BJ (cell line): ENCODE data around the gene MACROD1. TPM values are rescaled to one million over a fixed set of nuclear protein-coding genes. Genes with fewer than 3 reads are reported as not detected.

Experiments used
- CTCF ChIA-PET: fragments of 350-600 bp; formaldehyde crosslinking; extraction: SDS; loops from one replicate; lab custom pipeline; 2021; ENCODE audit warnings: antibody characterized with exemption, inconsistent platforms; lab: Yijun Ruan, JAX
- POLR2A ChIA-PET: fragments of 300-600 bp; sonication (Branson Sonifier 250); formaldehyde crosslinking; extraction: SDS; loops from one replicate; lab custom pipeline; 2021; ENCODE audit warnings: antibody characterized with exemption; lab: Charles Lee
- DNase-seq: peaks from one replicate; pipeline ENCODE4 v3.0.0-alpha.2; 2011; ENCODE audit warnings: low read depth
- H3K27me3 ChIP-seq: 2 replicates; pipeline ENCODE4 v1.6.0; 2011; ENCODE audit warnings: low read length; ENCODE audit not compliant: control insufficient read depth, insufficient read depth
- H3K36me3 ChIP-seq: 2 replicates; pipeline ENCODE4 v1.5.1; 2011; ENCODE audit warnings: low read length; ENCODE audit not compliant: control insufficient read depth, insufficient read depth
- H3K4me3 ChIP-seq: 2 replicates; pipeline ENCODE4 v1.5.1; 2011; ENCODE audit warnings: low read depth, mild to moderate bottlenecking, control low read depth, low read length
- polyA plus RNA-seq: library from polyadenylated mRNA; depleted of rRNA; stranded (reverse); fragments of >200 nt; gene quantifications from 2 replicates; pipeline ENCODE4 v1.2.3, GENCODE V29; 2011
- TF ChIP-seq, protein P1 (sequence below): IDR thresholded peaks from 2 replicates; pipeline ENCODE4 v1.5.1; 2011; ENCODE audit warnings: low read depth, mild to moderate bottlenecking, control low read depth, inconsistent platforms, low read length, moderate library complexity; ENCODE audit not compliant: insufficient read depth

MACROD1 gene
- polyA plus RNA-seq, 1 experiment: 12.4 TPM

DNA sequence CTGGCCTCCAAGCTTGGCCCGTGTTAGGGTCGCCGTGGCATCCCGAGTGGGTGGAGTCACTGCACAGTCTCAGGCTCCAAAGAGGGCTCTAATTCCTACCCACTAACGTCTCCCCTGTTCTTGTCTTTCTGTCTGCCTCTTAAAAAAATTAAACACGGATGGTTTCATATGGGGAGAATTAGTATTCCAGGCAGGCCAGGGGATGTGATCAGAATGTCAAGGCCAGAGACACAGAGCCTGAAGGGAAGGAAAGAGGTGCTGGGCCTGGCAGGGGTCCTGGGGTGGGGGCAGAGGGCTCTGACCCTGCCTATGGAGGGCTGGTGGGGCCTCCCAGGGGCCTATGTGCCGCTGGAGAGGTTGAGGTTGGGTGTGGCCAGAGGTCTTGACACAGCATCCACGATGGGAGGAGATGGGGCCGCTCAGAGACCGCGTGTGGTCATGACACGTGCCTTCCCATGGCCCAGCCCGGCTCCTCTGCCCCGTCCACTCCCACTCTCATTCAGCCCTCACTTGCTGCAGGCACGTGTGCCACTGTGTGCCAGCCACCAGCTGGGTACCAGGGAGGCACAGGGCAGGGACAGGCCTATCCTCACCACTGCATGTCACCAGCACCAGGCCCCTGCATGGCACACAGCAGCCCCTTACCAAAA lies 73.7 kb downstream of the MACROD1 start:
- DNase-seq: no peak
- Histone ChIP-seq H3K36me3 (no peaks in the 10 kb centered on the region), H3K4me3 (no peak overlapping the region), H3K27me3 (no peaks in the 10 kb centered on the region)
- ChIA-PET POLR2A (no interaction called here), CTCF (interaction anchor here (1.3 kb wide), 1 partner anchor 60 kb away, joined by 5 read pairs; no protein-coding TSS in a partner anchor)
- TF ChIP-seq, protein P1, sequence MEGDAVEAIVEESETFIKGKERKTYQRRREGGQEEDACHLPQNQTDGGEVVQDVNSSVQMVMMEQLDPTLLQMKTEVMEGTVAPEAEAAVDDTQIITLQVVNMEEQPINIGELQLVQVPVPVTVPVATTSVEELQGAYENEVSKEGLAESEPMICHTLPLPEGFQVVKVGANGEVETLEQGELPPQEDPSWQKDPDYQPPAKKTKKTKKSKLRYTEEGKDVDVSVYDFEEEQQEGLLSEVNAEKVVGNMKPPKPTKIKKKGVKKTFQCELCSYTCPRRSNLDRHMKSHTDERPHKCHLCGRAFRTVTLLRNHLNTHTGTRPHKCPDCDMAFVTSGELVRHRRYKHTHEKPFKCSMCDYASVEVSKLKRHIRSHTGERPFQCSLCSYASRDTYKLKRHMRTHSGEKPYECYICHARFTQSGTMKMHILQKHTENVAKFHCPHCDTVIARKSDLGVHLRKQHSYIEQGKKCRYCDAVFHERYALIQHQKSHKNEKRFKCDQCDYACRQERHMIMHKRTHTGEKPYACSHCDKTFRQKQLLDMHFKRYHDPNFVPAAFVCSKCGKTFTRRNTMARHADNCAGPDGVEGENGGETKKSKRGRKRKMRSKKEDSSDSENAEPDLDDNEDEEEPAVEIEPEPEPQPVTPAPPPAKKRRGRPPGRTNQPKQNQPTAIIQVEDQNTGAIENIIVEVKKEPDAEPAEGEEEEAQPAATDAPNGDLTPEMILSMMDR: no peak

DNA sequence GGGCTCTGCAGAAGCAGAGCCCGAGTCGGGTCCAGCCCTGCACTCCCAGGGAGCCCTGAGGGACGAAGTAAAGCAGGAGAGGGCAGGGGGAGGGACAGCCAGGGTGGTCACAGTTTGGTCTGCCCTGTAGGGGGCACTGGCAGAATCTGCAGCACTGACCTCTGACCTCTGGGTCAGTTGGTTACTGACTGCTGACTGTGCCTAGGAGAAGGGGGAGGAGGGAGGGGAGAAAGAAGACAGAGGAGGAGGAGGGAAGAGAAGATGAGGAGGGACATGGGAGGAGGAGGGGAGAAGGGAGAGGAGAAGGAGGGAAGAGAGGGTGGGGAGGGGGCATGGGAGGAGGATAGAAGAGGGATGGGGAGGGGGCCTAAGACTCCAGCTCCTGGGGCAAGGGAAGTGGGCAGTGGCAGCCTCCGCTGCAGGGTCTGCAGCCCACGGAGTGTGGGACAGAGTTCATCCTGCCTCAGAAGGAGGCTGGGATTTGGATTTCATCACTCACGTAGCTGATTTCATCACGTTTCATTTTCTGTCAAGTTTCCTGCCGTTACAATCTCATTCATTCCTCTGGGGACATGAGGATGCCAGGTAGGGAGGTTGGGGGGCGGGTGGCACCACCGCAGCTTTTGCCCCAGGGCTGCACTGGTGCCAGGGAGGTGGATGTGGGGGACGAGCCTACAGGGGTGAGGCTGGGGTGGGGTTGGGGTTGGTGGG lies 75.0 kb downstream of the MACROD1 start:
- no peaks in the 10 kb centered on the region for H3K27me3 ChIP-seq
- POLR2A ChIA-PET: no interaction called here
- TF ChIP-seq, protein P1: 0 out of 2 replicates have a peak, but pooled peaks have one; percentile 17
- no peak overlapping the region for H3K4me3 ChIP-seq
- DNase-seq: no peak
- CTCF ChIA-PET: interaction anchor here (0.8 to 1.3 kb wide), 2 partner anchors 16 to 62 kb away, joined by 3 to 5 read pairs; no protein-coding TSS in a partner anchor
- no peaks in the 10 kb centered on the region for H3K36me3 ChIP-seq

DNA sequence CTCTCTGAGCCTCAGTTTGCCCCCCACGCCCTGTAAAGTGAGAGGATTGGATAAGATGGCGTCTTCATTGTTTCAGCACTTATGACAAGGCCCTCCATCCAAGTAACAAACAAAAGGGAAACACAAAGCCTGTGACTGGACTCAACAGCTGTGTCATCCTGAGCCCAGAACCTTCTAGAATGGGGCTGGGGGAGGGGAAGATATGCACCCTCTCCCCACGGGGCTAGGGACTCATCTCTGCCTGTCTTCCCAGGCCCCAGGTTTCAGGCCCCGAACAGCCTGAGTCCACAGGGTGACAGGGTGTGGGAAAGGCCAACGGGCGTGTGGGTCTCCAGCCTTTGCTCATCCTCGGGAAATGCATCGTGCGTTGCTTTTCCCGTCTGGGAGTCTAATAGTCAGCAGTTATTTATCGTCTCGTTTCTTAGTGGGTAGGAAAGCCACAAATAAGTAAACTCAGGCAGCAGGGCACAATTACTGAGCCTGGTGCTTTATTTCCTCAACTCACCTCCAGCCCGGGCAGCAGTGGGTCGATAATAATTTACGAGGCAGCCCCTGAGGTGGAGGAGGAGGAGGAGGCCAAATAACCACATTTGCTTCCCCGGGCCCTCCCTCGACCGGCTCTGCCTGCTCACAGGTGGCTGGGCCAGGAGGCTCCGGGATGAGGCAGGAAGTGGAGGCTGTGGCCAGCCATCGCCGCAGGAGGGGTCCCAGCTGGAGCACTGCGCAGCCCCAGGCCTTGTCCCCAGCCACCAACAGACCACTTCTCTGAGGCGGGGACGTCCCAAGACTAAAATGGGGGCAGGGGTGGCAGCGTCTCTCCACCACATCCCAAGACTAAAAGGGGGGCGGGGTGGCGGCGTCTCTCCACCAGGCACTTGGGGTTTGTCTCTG lies 75.8 kb downstream of the MACROD1 start:
- POLR2A ChIA-PET: no interaction called here
- DNase-seq: no peak
- CTCF ChIA-PET: no interaction called here
- Histone ChIP-seq H3K4me3 (no peak overlapping the region), H3K36me3 (no peaks in the 10 kb centered on the region), H3K27me3 (no peaks in the 10 kb centered on the region)
- TF ChIP-seq, protein P1: no peak

DNA sequence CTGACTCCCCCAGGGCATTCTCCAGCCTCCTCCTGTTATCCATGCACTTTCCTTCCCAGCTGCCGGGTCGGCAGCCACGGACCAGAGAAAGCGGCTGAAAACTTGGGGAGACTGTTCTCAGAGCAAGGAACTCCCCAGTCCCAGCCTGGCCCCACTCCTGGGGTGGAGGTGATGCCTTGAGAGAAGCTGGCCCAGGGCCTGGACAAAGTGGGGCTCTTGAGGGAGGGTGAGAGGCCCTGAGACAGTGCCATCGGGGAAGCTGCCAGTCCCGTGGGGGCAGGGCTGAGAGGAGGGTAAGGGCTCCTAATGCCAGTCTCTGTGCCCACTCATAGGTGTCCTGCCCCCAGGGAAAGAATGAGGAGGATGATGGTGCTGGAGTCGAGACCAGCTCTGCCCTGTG lies 76.4 kb downstream of the MACROD1 start:
- CTCF ChIA-PET: interaction anchor here (1.4 kb wide), 1 partner anchor 58 kb away, joined by 4 read pairs; no protein-coding TSS in a partner anchor
- no peaks in the 10 kb centered on the region for H3K36me3 ChIP-seq
- DNase-seq: no peak
- POLR2A ChIA-PET: no interaction called here
- H3K27me3 ChIP-seq: no peaks in the 10 kb centered on the region
- TF ChIP-seq, protein P1: no peak
- H3K4me3 ChIP-seq: no peak overlapping the region

DNA sequence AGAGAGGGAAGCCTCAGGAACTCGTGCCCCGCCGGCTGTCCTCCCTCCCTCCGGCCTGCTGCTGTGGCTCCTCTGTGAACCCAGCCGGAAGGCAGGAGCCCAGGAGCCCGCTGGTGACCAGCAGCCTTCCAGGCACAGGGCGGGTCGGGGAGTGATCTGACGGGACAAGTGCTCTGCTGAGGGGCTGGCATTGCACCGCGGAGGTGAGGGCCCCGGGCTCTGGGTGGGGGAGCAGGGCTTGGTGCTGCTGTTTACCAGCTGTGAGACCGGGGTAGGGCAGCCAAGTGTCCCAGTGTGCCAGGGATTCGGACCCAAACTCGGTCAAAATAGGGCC lies 76.9 kb downstream of the MACROD1 start:
- no peak overlapping the region for H3K4me3 ChIP-seq
- ChIA-PET POLR2A (no interaction called here), CTCF (interaction anchor here (1.4 kb wide), 1 partner anchor 59 kb away, joined by 4 read pairs; no protein-coding TSS in a partner anchor)
- H3K36me3 ChIP-seq: no peaks in the 10 kb centered on the region
- TF ChIP-seq, protein P1: no peak
- no peaks in the 10 kb centered on the region for H3K27me3 ChIP-seq
- DNase-seq: no peak
